Measurements from ENCODE around the gene LRRC4. TPM values are rescaled to one million over a fixed set of nuclear protein-coding genes. Genes with fewer than 3 reads are reported as not detected.
A peak's percentile ranks its signal among the peaks of the same experiment; 100 is the strongest.

LRRC4 gene
- total RNA-seq, result 0.29 and 0.72 TPM in 2 replicates

DNA sequence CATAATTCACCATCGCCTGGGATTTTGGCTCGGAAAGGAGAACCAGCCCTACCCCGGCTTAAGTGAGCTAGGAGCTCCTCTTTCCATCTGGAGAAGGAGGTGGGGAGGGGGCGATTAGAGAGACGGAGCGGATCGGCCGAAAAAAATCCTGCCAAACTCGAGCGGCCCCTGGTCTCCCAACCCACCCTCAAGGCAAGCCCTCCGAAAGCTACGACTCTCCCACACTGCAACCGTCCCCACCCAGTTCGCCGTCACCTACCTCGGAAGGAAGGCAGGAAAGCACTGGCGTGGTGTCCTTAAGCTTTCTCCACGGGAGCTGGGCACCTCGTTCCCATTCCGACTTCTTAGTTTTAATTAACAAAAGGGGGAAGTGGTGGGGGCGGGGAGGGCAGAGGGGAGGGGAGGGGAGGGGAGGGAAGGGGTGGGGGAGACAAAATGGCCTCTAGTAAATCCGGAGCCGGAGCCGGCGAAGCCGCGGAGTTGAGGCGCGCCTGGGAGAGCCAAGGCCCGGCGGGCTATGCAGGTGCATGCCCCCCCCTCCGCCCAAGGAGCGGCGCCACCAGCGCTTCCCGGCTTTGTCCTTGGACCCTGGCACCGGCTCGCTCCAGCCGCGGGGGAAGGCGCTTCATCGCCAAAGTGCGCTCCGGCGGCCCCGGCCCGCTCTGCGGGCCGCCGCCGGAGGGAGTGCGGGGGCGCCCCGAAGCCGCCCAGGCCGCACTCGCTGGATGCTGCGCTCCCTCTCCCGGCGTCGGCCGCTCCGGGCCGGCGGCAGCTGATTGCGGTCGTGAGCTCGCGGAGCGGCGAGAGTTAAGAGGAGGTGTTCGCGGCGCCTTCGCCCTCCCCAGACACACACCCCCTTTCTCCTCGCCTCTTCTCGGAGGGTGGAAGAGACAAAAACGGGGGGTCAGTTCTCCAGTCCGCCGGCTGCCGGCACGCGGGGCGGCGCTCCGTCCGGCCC, at the start of gene LRRC4:
TSS of gene LRRC4 (minus strand) at position 784 of the 958 bp plus-strand sequence. CDS start 797 bp downstream, outside the sequence.
- H3K79me2 ChIP-seq (ENCODE audit: insufficient read depth, low read length), result peaks cover 26% of the 10 kb centered on the region
- DNase-seq (ENCODE audit: insufficient read length, low spot score, missing footprints), result peak; percentile 98
- peak within 1 kb of the TSS; percentile 15 for H3K27ac ChIP-seq (ENCODE audit: low read depth, low read length)
- peaks cover 6% of the 10 kb centered on the region for H3K4me1 ChIP-seq (ENCODE audit: insufficient read depth, low read length)
- TF ChIP-seq, protein P1, sequence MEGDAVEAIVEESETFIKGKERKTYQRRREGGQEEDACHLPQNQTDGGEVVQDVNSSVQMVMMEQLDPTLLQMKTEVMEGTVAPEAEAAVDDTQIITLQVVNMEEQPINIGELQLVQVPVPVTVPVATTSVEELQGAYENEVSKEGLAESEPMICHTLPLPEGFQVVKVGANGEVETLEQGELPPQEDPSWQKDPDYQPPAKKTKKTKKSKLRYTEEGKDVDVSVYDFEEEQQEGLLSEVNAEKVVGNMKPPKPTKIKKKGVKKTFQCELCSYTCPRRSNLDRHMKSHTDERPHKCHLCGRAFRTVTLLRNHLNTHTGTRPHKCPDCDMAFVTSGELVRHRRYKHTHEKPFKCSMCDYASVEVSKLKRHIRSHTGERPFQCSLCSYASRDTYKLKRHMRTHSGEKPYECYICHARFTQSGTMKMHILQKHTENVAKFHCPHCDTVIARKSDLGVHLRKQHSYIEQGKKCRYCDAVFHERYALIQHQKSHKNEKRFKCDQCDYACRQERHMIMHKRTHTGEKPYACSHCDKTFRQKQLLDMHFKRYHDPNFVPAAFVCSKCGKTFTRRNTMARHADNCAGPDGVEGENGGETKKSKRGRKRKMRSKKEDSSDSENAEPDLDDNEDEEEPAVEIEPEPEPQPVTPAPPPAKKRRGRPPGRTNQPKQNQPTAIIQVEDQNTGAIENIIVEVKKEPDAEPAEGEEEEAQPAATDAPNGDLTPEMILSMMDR (IDR thresholded peaks at IDR 0.05; ENCODE audit: extremely low read depth, low read depth, low read length), result no peak
- H3K27me3 ChIP-seq (ENCODE audit: insufficient read depth, low read length), result no peaks in the 10 kb centered on the region
- H2AFZ ChIP-seq (ENCODE audit: low read length), result no peak within 1 kb of the TSS
- H3K4me2 ChIP-seq (ENCODE audit: insufficient read depth, low read length), result peak within 1 kb of the TSS; percentile 78
- peaks cover 73% of the 10 kb centered on the region for H4K20me1 ChIP-seq (ENCODE audit: insufficient read depth, low read length)
- no peaks in the 10 kb centered on the region for H3K9me3 ChIP-seq (ENCODE audit: low read depth, low read length)
- peak within 1 kb of the TSS; percentile 67 for H3K4me3 ChIP-seq (ENCODE audit: insufficient read depth, low read length)
- peaks cover 4% of the 10 kb centered on the region for H3K36me3 ChIP-seq (ENCODE audit: insufficient read depth, low read length)

GRCh38 chr7:128080169-128080568, 48.9 kb upstream of the LRRC4 start:
- peaks cover 37% of the 10 kb centered on the region for H3K36me3 ChIP-seq (ENCODE audit: insufficient read depth, low read length)
- H3K4me2 ChIP-seq (ENCODE audit: insufficient read depth, low read length), result no peak overlapping the region
- H3K4me3 ChIP-seq (ENCODE audit: insufficient read depth, low read length), result no peak overlapping the region
- DNase-seq (ENCODE audit: insufficient read length, low spot score, missing footprints), result no peak
- H3K79me2 ChIP-seq (ENCODE audit: insufficient read depth, low read length), result no peaks in the 10 kb centered on the region
- H3K4me1 ChIP-seq (ENCODE audit: insufficient read depth, low read length), result no peaks in the 10 kb centered on the region
- H3K9me3 ChIP-seq (ENCODE audit: low read depth, low read length), result no peaks in the 10 kb centered on the region
- no peaks in the 10 kb centered on the region for H3K27me3 ChIP-seq (ENCODE audit: insufficient read depth, low read length)
- no peak overlapping the region for H2AFZ ChIP-seq (ENCODE audit: low read length)
- TF ChIP-seq, protein P1 (IDR thresholded peaks at IDR 0.05; ENCODE audit: extremely low read depth, low read depth, low read length), result no peak
- H4K20me1 ChIP-seq (ENCODE audit: insufficient read depth, low read length), result peaks cover 24% of the 10 kb centered on the region
- H3K27ac ChIP-seq (ENCODE audit: low read depth, low read length), result no peak overlapping the region

DNA sequence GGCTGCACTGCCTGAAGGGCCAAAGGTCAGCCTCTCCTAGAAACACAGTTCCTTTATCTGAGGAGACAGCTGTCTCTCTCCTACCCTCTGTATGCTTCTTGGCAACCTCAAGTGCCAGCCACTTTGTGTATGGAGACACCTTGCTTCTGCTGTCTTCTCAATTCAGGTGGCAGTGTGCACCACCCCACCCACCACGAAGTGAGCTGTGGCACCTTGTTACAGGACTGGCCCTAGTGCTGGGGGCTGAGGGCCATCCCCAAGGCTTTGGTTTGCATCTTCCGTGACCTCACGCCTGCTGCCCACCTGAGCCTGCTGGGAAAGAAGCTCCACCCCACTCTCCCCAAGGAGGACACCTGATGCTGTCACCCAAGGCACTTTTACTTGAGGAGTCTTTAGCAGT, 47.1 kb upstream of the LRRC4 start:
- Histone ChIP-seq H3K4me3 (ENCODE audit: insufficient read depth, low read length) (no peak overlapping the region), H4K20me1 (ENCODE audit: insufficient read depth, low read length) (peaks cover 21% of the 10 kb centered on the region), H3K27ac (ENCODE audit: low read depth, low read length) (no peak overlapping the region), H3K36me3 (ENCODE audit: insufficient read depth, low read length) (peaks cover 26% of the 10 kb centered on the region), H3K4me2 (ENCODE audit: insufficient read depth, low read length) (no peak overlapping the region), H3K79me2 (ENCODE audit: insufficient read depth, low read length) (no peaks in the 10 kb centered on the region), H3K4me1 (ENCODE audit: insufficient read depth, low read length) (peaks cover 7% of the 10 kb centered on the region), H3K27me3 (ENCODE audit: insufficient read depth, low read length) (no peaks in the 10 kb centered on the region), H2AFZ (ENCODE audit: low read length) (no peak overlapping the region), H3K9me3 (ENCODE audit: low read depth, low read length) (no peaks in the 10 kb centered on the region)
- DNase-seq (ENCODE audit: insufficient read length, low spot score, missing footprints), result no peak
- TF ChIP-seq, protein P1 (IDR thresholded peaks at IDR 0.05; ENCODE audit: extremely low read depth, low read depth, low read length), result no peak

DNA sequence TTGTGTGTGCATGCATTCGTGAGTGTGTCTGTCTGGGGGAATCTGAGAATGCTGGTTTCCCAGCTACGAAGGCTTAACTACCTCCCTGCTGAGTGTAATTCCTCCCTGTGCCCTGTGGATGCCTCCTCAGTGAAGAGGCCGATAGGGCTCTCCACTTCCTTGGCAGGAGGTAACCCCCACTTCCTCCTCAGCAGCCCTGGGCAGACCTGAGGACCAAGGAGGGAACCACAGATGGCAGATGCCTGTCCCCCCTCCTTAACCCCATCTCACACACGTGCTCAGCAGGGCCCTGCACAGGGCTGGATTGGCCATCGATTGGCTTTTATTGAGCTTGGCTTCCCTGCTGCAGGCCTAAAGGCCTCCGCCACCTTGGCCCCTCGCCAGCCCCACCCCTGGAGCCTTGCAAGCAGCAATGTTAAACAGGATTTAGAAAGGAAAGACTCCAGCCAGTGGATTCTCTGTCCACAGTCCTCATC, 45.6 kb upstream of the LRRC4 start:
- no peak for DNase-seq (ENCODE audit: insufficient read length, low spot score, missing footprints)
- Histone ChIP-seq H2AFZ (ENCODE audit: low read length) (no peak overlapping the region), H3K9me3 (ENCODE audit: low read depth, low read length) (no peaks in the 10 kb centered on the region), H3K79me2 (ENCODE audit: insufficient read depth, low read length) (no peaks in the 10 kb centered on the region), H4K20me1 (ENCODE audit: insufficient read depth, low read length) (peaks cover 26% of the 10 kb centered on the region), H3K27me3 (ENCODE audit: insufficient read depth, low read length) (no peaks in the 10 kb centered on the region), H3K4me3 (ENCODE audit: insufficient read depth, low read length) (no peak overlapping the region), H3K27ac (ENCODE audit: low read depth, low read length) (no peak overlapping the region), H3K4me1 (ENCODE audit: insufficient read depth, low read length) (peaks cover 7% of the 10 kb centered on the region), H3K36me3 (ENCODE audit: insufficient read depth, low read length) (peaks cover 22% of the 10 kb centered on the region), H3K4me2 (ENCODE audit: insufficient read depth, low read length) (no peak overlapping the region)
- TF ChIP-seq, protein P1 (IDR thresholded peaks at IDR 0.05; ENCODE audit: extremely low read depth, low read depth, low read length), result no peak

All from osteoblast (primary cell).